Non-pigmented ciliary epithelial cell (primary cell): ENCODE measurements around the gene DAP3.
A peak's percentile ranks its signal among the peaks of the same experiment; 100 is the strongest.
"Not testable (repeated sequence)": the region's sequence is repeated elsewhere in the genome, so short reads cannot be mapped to it uniquely, and the experiment has no call there.

Experiments used
- DNase-seq: peaks from one replicate; pipeline ENCODE4 v3.0.0-alpha.2; 2010; ENCODE audit warnings: low read depth

DAP3 gene

DNA sequence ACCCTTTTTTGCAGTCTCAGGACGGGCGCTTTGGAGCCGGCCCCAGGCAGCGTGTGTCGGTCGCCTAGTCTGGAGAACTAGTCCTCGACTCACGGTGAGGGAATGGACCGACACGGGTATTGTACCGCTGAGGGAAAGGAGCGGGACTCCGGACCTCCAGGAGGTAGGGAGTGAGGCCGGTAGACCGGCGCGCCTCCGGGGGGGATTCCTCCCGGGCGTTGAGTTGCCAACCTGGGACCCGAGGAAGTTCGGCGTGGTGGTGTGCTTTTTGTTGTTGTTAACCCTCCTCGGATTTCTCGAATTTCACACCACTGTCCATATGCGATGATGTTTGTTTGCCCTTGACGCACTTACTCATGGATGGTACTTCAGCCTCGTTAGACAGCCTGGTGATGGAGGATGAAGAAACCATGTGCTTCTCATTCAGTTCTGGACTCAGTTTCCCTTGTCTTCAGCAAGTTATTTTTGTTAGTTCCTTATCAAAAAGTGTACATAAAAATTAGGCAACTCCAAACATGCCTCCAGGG lies at the start of gene DAP3:
Gene DAP3, plus strand, starts transcription at position 11 of the 527 bp plus-strand sequence. CDS start 20,689 bp downstream, outside the sequence.
- peak; percentile 14 for DNase-seq

DNA sequence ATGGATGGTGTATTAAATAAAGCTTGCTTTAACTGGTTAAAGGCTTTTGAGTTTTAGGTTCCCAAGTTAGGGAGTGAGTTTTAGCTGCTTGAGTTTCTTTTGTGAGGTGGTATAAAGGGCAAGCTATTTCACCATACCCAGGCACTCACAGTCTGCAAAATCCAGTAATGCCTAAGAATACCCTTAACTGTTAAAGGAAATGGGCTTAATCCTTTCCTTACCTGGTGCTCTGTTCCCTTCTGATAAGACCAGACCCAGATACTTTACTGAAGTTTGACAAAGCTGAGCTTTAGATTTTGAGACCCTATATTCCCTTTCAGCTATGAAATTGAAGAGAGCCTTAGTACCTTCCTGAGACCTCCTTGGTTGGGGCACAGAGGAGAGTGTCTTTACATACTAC lies 48.5 kb upstream of the DAP3 start:
- DNase-seq = no peak

DNA sequence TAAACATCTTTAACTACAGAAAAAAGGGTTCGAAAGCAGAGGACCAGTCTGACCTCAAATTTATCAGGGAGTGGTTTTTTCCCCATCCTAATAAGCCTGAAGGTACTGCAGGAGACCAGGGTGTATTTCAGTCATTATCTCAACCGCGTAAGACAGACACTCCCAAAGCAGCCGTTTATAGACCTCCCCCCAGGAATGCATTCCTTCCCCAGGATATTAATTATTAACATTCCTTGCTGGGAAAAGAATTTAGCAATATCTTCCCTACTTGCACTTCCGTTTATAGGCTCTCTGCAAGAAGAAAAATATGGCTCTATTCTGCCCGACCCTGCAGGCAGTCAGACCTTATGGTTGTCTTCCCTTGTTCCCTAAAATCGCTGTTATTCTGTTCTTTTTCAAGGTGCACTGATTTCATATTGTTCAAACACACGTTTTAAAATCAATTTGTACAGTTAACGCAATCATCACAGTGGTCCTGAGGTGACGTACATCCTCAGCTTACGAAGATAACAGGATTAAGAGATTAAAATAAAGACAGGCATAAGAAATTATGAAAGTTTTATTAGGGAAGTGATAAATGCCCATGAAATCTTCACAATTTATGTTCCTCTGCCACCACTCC lies 46.2 kb upstream of the DAP3 start:
- not testable (repeated sequence) for DNase-seq

DNA sequence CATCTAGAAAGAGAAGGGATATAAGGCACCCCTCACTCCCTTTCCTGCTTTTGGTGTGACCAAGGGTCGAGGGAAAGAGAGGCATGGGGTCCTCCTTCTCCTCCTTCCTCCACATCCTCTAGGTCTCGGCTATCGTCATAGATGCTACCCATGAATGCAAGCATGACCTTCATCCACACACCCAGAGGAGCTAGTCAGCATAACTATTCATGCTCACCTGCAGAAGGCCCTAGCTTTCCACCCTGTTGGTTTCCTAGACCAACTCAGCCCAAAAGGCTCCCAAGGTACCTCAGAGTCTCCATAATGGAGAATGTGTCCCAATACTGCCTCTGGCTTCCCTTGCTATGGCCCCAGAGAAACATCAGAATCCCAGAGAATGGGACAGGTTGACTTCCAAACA lies 45.7 kb upstream of the DAP3 start:
- no peak for DNase-seq

DNA sequence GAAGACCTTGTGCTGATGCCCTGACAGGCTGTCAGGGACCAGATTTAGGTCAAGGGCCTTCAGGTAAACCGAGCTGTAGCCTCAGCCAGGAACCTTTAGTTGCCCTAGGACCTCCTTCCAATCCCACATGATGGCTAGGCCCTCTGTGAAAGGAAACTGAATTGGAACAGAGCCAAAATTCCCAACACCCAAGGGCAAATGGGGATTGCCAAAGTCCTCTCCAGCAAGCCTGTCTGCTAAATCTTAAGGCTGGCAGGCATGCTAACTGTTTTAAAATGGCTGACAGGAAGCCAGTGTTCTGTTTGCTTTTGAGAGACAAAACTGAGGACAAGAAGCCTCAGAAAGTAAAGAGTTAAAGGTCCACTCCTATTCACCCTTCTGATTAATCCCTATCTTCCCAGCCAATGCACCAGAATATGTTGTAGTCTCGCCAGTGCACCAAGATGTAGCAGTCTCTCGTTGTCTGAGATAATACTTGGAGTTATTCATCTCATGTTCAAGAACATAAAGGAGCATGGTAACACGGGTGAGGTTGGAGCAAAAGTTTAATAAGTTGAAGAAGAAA lies 43.8 kb upstream of the DAP3 start:
- DNase-seq = no peak

- no peak for DNase-seq
Observed at GRCh38 chr1:155645648-155646047, 43.2 kb upstream of the DAP3 start.

GRCh38 chr1:155646307-155646706 lies 42.6 kb upstream of the DAP3 start:
- DNase-seq = no peak

DNA sequence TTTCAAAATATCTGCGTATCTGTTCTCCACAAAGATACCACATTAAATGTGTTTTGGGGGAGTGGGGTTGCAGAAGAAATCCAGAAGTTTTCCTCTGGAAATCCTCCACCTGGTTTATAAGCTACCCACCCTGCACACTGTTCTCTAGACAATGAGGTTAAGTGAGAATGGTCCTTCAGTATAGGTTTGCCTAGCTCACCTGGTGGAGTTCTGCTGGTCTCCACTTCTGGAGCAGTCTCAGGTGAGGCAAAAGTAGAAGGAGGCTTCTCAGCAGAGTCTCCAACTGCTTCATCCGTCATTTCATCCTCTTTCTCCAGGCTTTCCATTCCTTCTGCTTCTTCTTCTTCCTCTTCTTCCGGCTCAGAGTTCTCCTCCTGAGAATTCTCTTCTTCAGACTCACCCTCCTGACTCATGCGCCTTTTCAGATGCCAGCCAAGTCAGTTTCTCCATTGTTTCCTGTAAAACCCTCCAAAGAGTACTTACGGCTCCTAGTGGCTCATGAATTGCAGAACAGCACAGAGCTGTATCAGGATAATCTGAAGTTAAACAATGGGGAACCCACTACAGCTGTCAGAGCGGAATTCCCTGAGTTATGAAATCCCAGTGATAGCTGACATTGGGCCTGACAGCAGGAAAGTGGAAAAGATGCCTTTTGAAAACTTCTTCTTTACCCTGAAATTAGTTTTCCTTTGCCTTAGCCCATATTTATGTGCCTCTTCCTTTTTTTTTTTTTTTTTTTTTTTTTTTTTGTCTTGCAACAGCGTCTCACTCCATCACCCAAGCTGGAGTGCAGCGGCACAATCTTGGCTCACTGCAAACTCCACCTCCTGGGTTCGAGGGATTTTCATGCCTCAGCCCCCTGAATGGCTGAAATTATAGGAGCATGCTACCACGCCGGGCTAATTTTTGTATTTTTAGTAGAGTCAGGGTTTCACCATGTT lies 40.4 kb upstream of the DAP3 start:
- peak; percentile 77 for DNase-seq

DNA sequence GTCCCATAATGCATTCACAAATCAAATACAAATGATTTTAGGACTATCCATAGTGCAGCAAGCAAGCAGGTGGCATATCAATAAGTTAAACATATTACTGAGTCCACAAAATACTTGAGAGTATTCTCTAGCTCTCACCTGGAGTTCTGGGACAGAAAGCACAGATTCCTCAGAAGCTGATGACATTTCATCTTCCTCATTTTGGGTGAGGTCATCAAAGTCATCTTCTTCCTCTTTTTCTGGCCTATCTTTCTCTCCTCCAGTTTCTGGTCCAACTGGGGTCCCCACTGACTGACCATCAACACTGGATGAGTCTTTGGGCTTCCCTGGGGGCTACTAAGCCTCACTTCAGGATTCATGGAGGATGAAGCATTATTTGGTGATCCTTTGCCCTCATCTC lies 39.2 kb upstream of the DAP3 start:
- no peak for DNase-seq

DNA sequence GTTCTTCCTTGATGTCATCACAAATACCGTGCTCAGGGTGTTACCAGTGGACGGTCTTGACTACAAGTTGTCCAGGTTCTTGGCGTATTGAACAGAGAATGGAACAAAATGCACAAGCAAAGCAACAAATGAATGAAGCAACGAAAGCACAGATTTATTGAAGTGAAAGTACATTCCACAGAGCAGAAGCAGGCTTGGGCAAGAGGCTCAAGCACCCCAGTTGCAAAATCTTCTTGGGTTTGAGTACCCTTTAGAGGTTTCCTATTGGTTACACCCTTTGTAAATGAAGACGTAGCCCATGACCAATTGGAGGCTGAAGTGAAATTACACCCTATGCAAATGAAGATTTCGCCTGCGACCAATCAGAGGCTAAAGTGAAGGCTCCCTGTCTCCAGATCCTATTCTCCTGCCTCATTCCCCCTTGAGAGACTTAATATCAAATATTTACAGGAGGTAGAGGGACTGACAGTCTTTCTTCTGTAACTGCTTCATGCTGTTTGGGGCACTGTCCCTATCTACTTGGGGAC lies 38.6 kb upstream of the DAP3 start:
- DNase-seq = no peak

- DNase-seq = no peak
Observed at GRCh38 chr1:155651861-155652661, 36.8 kb upstream of the DAP3 start.

- DNase-seq = no peak
Observed at GRCh38 chr1:155652951-155653350, 35.9 kb upstream of the DAP3 start.

DNA sequence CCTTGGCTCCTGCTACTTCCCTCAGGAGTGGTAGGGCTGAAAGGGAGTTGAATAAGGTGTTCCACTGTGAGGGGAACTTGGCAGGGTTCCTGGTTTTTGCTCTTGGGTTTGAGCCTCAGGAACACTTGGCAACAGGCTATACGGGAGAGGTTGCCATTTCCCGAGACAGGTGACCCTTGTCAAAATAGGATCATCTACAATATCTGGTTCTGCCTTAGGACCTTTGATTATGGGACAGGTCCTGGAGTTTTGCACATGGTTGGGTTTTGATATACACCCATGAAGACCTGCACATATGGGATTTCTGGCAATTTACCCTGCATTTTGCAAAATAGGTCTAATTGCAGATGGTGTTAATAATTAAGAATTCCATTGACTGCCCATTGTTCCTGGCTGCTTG lies 31.4 kb upstream of the DAP3 start:
- no peak for DNase-seq

DNA sequence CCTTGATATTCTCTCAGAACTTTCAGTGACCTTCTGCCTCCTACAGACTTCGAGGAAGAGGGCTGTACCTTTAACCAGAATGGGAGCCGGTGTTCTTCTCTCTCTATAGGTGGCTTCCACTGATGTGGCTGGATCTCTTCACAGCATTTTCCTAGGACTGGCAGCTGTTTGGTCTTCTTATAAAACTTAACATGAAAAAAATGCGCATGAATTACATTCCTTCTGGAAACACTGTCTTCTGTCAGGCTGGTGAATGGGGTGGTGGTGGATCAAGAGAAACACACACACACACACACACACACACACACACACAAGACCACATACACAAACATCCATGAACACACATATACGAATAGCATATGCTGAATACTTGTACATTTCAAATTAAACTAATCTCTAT lies 27.7 kb upstream of the DAP3 start:
- DNase-seq = not testable (repeated sequence)

DNA sequence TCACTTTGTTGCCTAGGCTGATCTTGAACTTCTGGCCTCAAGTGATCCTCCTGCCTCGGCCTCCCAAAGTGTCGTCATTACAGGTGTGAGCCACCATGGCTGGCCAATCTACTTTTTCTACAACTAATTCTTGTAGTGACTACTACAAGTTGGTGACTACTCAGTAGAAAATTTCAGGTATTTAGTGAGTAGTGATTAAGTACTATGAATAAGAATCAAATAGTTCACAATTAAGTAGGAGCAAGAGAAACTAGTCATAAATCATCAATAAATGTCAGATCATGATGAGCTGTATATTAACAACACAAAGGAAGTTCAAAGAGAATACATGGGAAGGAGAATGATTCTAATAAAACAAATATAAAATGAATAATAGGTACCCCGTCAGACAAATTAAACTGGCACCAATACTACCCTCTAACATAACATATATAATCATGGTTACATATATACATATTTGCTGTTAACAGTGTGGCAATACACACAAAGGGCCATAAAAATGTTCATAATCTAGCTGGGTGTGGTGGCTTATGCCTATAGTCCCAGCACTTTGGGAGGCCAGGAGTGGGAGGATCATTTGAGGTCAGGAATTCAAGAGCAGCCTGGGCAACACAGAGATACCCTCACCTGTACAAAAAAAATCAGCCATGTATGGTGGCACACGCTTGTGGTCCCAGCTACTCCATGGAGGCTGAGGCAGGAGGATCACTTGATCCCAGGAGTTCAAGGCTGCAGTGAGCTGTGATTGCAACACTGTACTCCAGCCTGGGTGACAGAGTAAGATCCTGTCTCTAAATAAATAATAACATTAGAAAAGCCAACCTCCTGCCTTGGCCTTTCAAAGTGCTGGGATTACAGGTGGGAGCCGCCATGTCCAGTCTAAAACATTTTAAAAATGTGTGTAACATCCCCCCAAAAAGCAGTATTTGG lies 19.4 kb upstream of the DAP3 start:
- no peak for DNase-seq

DNA sequence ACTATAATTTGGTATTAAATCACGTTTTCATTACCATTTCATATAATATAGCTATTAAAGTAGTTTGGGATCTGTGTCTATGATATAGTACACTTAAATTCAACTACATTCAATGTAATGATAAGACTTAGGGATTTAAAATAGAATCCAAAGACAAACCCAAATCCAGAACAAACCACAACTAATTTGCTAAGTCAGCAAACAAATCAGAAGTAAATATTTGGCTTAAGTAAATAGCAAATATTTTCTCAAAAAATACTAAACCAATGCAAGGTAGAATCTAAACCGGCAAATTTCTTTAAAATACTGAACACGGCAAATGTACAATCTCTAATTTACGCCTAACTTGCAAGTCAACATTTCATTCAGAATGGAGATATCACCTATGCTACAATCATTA lies 17.1 kb upstream of the DAP3 start:
- DNase-seq = no peak

DNA sequence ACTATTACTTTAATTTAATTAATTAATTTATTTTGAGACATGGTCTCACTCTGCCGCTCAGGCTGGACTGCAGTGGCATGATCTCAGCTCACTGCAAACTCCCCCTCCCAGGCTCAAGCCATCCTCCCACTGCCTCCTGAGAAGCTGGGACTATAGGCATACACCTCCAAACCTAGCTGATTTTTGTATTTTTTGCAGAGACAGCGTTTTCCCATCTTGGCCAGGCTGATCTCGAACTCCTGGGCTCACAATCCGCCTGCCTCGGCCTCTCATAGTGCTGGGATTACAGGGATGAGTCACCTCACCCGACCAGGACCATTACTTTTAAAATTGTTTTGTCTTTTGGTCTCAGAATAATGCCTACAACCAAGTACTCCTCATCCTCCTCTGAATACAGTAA lies 15.9 kb upstream of the DAP3 start:
- no peak for DNase-seq

GRCh38 chr1:155678027-155678426 lies 10.9 kb upstream of the DAP3 start:
- no peak for DNase-seq

DNA sequence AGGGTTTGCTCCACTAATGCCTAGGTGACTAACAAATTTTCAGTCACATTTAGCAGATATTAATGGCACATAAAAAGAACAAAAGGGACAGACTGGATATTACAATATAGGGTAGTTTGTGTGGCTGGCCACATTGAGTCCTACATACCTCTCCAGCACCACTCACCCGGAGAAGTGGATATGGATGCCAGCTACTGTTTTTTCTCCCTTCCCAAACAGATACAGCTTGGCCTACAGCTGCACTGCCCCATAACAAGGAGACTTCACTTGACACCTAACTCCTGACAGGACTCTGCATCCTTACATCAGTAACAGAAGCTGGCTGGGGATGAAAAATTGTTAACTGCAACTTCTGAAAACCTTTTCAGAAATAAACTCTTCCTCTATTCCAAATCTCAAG lies 9.9 kb upstream of the DAP3 start:
- not testable (repeated sequence) for DNase-seq

DNA sequence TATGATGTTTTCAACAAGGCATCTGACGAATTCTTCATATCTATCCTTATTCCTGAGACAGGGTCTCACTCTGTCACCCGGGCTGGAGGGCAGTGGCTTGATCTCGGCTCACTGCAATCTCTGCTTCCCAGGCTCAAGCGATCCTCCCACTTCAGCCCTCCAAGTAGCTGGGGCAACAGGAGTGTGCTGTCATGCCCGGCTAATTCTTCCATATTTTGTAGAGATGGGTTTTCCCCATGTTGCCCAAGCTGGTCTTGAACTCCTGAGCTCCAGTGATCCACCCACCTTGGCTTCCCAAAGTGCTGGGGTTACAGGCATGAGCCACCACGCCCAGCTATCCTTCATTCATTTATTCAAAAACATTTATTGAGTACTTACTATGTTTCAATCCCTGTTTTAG lies 8.4 kb upstream of the DAP3 start:
- no peak for DNase-seq

GRCh38 chr1:155681776-155682175 lies 7.1 kb upstream of the DAP3 start:
- DNase-seq = no peak
